NCI-H2227 (cell line): ENCODE data around the gene TM7SF2.
"Not testable (repeated sequence)": the region's sequence is repeated elsewhere in the genome, so short reads cannot be mapped to it uniquely, and the experiment has no call there.

Source experiments
- DNase-seq: peaks from one replicate; lab custom pipeline; 2025; ENCODE audit not compliant: unreplicated experiment; lab: John Stamatoyannopoulos, UW

The TM7SF2 gene

DNA sequence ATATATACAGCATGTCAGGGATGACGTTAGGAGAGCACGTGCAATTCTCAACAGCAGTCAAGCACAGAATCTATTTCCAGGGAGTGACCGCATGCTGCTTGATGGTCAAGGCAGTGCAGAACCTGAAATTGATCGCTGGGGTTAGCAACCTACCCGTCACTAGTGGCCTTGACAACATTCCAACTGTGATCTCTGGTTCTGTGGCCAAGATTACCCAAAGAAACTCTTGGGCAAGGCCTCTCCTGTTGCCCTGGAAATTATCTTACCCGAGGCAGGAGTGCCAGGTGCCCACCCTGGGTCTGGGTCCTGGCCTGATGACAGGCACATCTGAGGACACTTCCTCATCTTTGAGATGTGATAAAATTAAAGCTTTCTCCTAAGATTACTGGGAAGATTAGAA, 2.2 kb downstream of the TM7SF2 start:
- no peak for DNase-seq

DNA sequence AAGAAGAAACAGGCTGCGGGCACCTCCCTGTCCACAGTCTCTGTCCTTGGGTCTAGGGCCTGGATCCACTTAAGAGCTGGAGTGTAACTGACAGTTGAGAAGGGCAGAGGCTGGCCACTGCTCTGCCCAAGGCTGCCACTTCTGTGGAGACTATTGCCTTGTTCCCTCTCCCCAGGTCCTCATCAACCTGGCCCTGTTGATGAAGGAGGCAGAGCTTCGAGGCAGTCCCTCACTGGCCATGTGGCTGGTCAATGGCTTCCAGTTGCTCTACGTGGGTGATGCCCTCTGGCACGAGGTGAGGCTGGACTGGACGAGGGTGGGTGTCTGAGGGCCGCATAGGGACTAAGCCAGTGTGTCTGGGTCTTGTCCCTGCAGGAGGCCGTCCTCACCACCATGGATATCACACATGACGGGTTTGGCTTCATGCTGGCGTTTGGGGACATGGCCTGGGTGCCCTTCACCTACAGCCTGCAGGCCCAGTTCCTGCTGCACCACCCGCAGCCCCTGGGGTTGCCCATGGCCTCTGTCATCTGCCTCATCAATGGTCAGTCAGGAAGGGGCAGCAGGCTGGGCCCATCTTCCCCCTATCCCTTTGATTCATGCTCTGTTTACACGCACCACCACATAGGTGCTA, 3.0 kb downstream of the TM7SF2 start:
- no peak for DNase-seq

DNA sequence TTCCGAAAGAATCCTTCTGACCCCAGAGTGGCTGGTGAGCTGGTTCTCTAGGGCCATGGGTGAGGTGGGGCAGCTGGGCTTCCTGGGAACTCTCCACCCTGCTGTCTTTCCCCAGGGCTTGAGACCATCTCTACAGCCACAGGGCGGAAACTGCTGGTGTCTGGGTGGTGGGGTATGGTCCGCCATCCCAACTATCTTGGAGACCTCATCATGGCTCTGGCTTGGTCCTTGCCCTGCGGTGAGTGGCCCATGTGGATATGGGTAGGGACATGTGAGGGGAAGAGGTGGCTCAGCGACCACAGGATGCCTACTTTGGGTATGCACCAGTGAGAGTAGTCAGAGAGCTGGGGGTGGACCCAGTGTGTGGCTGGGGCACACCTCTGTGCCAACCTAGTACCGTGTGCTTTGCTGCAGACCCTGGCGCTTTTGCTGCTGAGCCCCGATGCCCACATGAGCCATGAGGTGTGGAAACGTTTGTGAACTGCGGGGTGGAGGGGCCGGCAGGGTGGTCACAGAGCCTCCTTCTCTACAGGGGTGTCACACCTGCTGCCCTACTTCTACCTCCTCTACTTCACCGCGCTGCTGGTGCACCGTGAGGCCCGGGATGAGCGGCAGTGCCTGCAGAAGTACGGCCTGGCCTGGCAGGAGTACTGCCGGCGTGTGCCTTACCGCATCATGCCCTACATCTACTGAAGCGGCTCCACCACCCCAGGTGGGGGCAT, 3.9 kb downstream of the TM7SF2 start:
- DNase-seq: no peak

DNA sequence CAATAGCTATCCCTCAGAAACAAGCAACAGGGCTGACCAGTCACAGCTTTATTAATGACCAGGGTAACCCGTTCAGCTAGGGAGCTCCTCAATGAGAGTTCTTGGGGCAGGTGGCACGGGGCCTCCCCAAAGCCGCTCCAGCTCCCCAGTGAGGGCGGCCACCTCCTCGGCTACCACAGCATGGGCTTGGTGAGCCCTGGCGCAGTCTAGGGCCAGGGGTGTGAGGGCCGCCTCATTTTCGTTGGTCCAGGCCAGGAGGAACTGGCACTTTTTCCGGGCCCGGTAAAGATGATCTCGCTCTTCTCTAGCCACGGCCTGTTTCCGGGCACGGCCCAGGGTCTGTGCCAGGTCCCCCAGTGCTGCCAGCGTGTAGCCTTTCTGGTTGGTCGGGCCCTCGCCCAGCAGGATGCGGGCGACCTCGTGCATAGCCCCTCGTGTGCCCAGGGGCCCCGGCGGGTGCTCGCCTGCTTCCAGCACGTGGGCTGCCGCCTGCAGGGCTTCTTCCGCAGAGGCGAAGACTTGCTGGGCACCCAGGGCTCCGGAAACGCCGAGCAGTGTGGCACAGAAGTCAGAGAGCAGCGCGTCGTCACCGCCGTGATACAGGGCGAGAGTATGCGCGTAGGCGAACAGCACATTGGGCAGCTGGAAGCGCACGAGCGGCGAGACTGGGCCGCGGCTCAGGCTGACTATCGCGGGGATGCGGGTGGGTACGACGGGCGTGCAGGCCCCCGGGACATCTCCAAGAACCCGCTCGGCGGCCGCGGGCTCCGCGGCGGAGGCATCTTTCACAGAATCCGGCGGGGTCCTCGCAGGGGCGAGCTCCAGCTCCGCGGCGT, 4.9 kb downstream of the TM7SF2 start:
- DNase-seq: peak; percentile 58

DNA sequence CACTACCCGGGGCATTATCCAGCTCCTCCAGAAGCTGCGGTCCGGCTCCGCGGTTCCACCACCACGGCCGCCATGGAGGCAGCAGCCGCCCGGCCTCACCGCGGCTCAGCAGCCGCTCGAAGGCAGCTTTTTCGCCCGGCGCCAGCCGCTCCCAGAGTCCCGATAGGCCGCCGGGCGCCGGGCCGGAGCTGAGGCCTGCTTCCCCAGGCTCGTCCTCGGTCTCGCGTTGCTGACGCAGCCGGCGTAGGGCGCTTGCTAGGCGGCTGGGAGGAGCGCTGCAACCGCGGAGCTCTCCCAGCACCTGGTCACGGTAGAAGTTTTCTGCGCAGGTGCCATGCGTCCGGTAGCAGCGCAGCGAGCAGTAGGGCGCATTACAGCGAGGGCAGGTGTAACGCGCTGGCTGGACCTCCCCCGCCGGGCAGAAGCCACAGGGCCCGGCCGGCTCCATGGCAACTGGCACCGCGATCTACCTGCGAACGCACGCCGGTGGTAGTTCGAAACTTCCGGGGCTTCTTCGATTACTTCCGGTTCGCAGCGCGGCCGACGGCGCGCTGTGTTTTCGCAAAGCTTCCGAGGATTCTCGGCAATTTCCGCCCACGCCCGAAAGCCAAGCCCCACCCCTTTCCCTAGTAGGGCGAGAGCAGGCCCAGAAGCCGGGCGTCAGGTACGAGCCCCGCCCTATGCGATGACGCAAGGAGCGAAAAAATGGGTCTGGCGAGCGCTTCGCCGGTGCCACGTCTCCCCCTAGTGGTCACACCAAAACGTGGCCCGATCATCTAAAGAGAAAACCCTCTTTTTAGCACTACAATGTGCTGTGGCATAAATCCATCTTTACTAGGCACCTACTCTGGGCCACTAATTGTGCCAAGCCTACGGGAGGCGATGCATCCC, 5.8 kb downstream of the TM7SF2 start, which contains the start of gene ZNHIT2:
Gene ZNHIT2, minus strand, starts transcription at position 496 of the 891 bp plus-strand sequence. Its CDS starts 48 bp downstream, at position 448.
- peak; percentile 100 for DNase-seq

DNA sequence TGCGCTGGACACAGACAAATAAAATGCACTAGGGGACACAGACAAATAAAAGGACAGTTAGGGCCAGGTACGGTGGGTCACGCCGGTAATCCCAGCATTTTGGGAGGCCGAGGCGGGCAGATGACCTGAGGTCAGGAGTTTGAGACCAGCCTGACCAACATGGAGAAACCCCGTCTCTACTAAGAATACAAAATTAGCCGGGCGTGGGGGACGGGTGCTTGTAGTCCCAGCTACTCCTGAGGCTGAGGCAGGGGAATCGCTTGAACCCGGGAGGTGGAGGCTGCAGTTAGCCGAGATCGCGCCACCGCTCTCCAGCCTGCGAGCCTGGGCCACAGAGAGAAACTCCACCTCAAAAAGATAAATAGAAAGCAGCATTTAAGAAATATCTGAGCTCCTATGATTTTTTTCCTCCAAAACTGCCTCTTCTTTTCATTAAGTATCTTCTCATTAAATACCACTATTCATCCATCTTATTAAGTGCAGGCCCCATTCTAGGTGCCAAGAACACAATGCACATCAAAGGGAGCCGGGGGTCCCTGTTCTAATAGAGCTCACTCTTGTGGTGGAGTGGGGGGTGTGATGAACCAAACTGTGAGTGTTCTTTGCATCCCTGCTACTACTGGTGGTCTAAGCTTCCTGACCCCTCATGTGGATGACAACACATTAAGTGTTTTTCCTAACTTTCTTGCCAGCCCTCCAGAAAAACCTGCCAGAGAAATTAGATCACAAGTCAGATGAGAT, 6.6 kb downstream of the TM7SF2 start:
- no peak for DNase-seq

DNA sequence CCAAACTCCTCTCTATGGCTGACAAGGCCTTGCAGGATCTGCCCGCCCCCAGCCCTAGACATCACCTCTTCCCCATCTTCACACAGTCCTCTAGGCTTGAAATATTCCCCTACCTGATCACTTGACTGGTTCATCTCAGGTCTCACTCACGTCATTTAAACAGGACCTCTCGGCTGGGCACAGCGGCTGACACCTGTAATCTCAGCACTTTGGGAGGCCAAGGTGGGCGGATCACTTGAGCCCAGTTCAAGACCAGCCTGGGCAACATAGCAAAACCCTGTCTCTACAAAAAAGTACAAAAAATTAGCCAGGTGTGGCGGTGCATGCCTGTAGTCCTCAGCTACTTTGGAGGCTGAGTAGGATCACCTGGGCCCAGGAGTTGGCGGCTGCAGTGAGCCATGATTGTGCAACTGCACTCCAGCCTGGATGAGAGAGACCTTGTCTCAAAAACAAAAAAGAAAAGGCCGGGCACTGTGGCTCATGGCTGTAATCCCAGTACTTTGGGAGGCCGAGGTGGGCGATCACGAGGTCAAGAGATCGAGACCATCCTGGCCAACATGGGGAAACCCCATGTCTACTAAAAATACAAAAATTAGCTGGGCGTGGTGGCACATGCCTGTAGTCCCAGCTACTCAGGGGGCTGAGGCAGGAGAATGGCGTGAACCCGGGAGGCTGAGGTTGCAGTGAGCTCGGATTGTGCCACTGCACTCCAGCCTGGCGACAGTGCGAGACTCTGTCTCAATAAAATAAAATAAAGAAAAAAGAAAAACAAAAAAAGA, 7.4 kb downstream of the TM7SF2 start:
- not testable (repeated sequence) for DNase-seq

DNA sequence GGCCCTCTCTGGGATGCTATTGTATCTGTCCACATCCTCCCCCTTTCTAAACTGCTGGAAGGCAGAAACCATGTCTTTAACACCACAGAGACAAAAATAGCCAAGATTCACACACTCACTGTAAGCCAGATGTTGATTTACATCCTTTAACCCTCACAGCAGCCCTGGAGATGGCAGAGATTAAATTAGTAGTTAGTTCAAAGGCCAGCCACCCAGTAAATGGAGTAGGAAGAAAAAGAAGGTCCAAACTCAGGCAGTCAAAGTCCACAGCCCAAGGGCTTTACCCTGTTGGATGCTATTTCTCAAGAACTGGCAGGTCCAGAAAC, 8.0 kb downstream of the TM7SF2 start:
- no peak for DNase-seq

DNA sequence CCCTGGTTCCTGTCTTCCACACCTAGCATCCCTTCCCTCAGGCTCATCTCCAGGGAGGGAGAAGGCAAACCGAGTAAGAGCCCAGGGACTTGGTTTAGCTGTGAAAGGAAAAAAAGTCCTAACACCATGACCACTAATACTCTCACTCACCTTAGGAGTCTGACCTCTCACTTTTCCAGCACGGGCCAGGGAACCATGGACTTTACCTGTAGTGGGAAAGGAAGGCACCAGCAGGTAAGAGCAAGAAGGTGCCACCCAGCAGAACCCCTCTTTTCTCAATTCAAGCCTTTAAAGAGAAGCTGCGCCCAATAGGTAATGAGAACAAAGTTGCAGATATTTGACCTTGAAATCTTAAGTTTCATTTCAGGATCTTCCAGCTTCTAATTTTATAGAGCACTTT, 9.2 kb downstream of the TM7SF2 start:
- DNase-seq: no peak

DNA sequence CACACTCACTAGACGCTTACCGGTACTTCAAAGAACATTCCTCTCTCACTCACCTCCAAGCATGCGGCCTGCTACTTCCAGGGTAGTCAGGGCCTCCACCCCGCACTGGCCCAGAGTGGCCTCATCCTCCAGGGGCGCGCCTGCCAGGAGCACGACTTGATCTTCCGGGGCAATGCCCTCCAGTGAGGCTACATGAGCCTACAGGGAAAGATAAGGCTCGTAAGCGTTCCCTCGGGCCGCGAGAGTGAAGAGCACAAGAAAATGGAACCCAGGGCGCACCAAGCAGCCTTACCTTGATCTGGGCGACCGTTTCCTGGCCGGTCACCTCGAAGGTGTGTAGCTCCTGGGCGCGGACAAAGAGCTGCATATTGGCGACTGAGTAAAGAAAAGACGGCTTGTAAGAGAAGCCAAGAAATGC, 9.8 kb downstream of the TM7SF2 start:
- no peak for DNase-seq

DNA sequence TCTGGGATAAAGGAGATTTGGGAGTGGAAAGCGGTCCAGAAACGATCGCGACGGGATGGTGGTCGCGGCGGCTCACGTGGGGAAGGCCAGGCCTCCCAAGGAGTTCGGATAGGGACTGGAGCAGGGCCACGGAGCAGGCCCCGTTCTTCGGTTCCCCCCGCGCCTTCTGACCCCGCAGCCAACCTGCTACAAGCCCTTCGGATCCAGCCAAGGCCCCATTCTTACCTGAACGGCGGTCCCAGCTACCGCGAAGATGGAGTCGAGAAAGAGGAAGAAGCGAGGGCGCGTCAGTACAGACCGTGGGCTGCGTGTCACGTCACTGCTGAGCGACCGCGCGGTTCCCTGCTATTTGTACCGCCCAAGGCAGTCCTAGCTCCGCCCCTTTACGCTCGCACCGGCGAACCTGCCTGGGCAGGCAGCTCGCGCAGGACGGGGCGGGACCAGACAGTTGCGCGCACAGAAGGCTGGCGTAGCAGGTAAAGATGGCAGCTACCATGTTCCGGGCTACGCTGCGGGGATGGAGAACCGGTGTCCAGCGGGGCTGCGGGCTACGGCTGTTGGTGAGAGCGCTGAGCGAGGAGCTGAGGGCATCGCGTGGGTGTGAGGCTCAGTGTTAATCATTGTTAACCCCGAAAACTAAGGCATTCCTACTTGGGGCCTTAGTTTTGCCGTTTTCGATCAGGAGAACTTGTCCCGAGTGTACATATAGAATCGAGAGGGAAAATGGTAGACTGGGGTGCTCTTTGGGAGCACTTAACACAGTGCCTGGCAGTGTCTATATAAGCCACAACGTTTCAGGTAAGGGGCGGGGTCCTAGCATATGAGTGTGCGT, 10.4 kb downstream of the TM7SF2 start, which contains the start of the genes FAU and MRPL49:
Gene FAU, minus strand, starts transcription at position 270 of the 832 bp plus-strand sequence. CDS start 321 bp downstream, outside the sequence.
Gene MRPL49, plus strand, starts transcription at position 457 of the 832 bp plus-strand sequence. Its CDS starts 26 bp downstream, at position 483.
- DNase-seq: peak; percentile 99

DNA sequence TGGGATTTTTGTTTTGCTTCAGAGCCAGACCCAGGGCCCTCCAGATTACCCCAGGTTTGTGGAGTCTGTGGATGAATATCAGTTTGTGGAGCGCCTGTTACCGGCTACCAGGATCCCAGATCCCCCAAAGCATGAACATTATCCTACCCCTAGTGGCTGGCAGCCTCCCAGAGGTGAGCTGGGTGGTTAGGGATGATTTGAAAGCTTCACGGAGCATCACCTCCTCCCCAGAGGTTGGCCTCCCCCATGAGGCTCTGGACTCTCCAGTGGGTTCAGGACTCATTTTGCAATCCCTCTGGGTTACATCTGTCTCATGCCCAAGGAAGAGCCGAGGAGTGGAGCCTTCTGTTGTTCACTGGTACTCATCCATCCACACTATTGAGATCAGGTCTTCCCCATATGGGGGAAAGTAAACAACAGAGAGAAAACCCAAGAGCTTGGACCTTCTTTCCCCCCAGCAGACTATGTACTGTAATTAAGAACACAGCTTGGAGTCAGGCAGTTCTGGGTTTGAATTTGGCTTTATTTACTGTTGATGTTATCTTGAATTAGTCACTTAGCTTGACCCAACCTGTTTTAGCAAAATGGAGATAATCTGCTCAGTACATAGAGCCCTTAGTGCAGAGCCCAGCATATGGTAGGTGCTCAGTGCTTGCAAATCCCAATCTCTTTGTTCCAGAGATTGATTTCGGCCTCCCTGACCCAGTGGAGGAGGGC, 13.0 kb downstream of the TM7SF2 start:
- DNase-seq: no peak

DNA sequence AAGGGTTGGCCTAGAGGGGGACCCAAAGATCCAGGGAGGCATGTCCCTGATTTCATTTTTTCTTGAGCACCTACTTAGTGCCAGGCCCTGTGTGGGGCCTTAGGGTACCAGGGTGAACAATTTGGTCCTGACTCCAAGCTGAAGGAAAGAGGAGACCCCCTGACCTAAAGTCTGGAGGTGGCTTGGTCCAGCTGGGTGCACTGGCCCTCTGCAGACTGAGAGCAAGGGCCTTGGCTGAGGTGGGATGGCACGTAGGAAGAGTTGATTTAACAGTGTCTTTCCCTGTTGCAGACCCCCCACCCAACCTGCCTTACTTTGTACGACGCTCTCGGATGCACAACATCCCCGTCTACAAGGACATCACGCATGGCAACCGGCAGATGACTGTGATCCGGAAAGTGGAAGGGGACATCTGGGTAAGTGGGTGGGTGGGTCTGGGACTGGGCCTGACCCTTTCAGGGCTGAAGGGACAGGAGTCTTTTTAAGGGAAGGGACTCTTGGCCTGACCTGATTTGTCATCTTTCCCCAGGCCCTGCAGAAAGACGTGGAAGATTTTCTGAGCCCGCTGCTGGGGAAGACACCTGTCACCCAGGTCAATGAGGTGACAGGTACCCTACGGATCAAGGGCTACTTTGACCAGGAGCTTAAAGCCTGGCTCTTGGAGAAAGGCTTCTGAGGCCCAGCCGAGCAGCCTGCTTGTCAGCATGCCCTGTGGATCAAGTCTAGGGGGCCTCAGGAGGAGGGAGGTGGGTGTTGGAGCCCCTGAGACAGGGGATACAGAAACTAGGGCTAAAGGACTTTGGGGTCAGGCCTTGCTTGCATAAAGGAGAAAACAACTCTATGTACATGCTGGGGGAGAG, 13.8 kb downstream of the TM7SF2 start:
- DNase-seq: no peak

DNA sequence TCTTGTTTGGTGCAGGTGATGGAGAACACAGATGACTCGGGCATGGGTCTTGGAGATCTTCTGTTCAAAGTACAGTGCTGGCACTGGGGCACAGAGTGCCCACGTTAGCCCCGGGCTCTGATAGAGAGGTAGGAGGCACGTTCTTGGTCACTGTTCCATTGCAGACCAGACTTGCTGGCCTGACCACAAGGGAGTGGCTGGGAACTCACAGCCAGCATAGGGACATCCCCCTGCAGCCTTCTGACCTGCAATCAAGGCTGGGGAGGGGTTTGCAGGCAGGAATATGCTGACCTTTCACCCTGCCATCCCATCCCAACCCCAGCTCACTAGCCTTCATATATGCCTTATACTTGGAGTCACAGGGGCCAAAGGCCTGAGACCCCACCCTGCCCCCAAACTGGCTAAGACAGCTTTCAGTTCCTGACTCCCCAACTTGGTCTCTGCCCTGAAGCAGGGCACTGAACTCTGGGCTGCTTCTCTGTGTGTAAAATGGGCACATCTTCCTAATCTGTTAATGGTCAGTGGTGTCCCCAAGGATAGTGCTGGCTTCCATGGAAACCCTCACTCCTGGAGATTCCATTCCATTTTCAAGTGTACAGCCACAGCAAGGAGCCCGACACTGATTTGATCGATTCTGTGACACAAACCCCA, 15.1 kb downstream of the TM7SF2 start:
- DNase-seq: no peak

DNA sequence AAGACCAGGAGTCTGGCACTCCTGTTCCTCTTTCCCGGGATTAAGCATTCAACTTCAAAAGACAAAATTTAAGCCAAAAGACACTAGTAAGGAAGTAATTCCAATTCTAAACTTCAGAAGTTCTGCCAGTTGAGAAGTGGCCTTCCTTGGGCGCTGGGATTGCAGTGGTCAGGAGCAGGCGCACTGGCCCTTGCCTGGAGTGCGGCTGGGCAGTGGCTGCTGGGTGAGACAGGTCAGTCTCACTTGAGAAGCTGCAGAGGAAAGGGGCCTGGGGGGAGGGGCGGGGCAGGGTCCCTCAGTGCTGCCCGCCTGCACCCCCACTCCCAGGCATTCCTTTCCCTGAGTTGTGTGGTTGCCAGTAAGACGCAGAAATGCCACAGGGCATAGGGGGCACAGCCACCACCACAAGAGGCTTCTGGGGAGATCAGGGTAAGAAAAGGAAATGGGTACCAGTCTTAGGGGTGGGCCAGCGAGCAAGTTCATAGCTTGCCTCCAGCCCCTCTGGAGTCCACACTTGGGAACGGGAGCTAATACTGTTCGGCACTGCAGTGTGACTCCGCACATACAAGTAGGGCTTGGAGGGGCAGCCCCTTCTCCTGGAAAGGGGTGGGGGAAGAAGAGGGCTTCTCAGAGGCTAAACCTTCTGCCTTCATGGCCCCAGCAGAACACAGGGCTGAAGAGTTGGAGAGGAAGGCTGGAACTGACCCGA, 16.0 kb downstream of the TM7SF2 start:
- no peak for DNase-seq
